ENCODE data around the gene SLC25A13. TPM values are rescaled to one million over a fixed set of nuclear protein-coding genes. Genes with fewer than 3 reads are reported as not detected.

Gene SLC25A13
- total and polyA plus RNA-seq, 9 of the 15 experiments (the other 6 are each of a cell fraction or from before 2014, with no cell fraction given), result 21.4 to 80.2 (median 58.7) TPM

- Histone ChIP-seq H3K27ac (ENCODE audit: extremely low read depth, low read depth, low read length) (peak overlapping the region; percentile 94), H3K27me3 (ENCODE audit: control insufficient read depth in 2 of 2, insufficient read depth in 2 of 2, low read length in 2 of 2) (no peaks in the 10 kb centered on the region), H3K4me2 (ENCODE audit: insufficient read depth, low read length) (peak overlapping the region; percentile 72), H3K9me1 (ENCODE audit: control insufficient read depth, insufficient read depth, low read length) (no peaks in the 10 kb centered on the region), H3K4me3 (peak overlapping the region; percentile 10; the same call in 1 of the 2 replicates), H2AFZ (ENCODE audit: low read depth, low read length) (peak overlapping the region; percentile 83; the same call in 1 of the 2 replicates), H3K4me1 (replicated peaks in 1 of 2; ENCODE audit: control insufficient read depth in 2 of 2, insufficient read depth in 2 of 2, low read length in 2 of 2) (peaks cover 11 to 72% of the 10 kb centered on the region in 2 experiments), H3K9me3 (replicated peaks; ENCODE audit: control insufficient read depth, insufficient read depth, low read depth, low read length) (no peaks in the 10 kb centered on the region), H3K9ac (ENCODE audit: insufficient read depth in 1 of 2, low read depth in 2 of 2, low read length in 2 of 2) (peak overlapping the region; percentile 13 to 72; a peak in 3 of 4 replicates), H3K36me3 (ENCODE audit: control insufficient read depth, insufficient read depth, low read length) (peaks cover 22% of the 10 kb centered on the region), H3K79me2 (ENCODE audit: control insufficient read depth, insufficient read depth, low read length) (peaks cover 82% of the 10 kb centered on the region), H4K20me1 (replicated peaks; ENCODE audit: control insufficient read depth, insufficient read depth, low read length) (no peaks in the 10 kb centered on the region)
- ChIA-PET POLR2A (no interaction called here), CTCF (ENCODE audit: low intra/inter-chr PET ratio) (no interaction called here)
- 57% methylated on average over 1 of the region's 1 CpG for WGBS (ENCODE audit: insufficient coverage, low coverage, missing lambda C conversion rate)
- ATAC-seq, result no peak
- intact Hi-C loops (cut with micrococcal nuclease) (no loop called here), in situ Hi-C loops (cut with MboI) (no loop called here)
- BruUV-seq (replicated peaks), result no TSS peak
- DNase-seq (ENCODE audit: extremely low read depth in 1 of 4, low spot score in 3 of 4), result no peak
- no peak for FAIRE-seq
- no peak for TF ChIP-seq NFIC (IDR thresholded peaks at IDR 0.05)
- no peak for TF ChIP-seq HSF4 (CRISPR knock-in tag; IDR thresholded peaks at IDR 0.05; ENCODE audit: borderline replicate concordance)
- TF ChIP-seq FOXK1 (CRISPR knock-in tag; IDR thresholded peaks at IDR 0.05; ENCODE audit: borderline replicate concordance), result no peak
- TF ChIP-seq LEF1 (IDR thresholded peaks at IDR 0.05), result no peak
- TF ChIP-seq TBP (optimal IDR thresholded peaks at IDR 0.05; ENCODE audit: low read depth, low read length), result no peak
- 0 out of 2 replicates have a peak, but pooled peaks have one; percentile 31 for TF ChIP-seq GTF2A2 (tag; IDR thresholded peaks at IDR 0.05)
- peak; percentile 63; the same call in 1 of the 2 replicates for TF ChIP-seq ZNF395 (CRISPR knock-in tag; IDR thresholded peaks at IDR 0.05)
- TF ChIP-seq ZBTB17 (CRISPR knock-in tag; IDR thresholded peaks at IDR 0.05), result 0 out of 2 replicates have a peak, but pooled peaks have one; percentile 13
- no peak for TF ChIP-seq NR4A1 (CRISPR knock-in tag; IDR thresholded peaks at IDR 0.05)
- TF ChIP-seq NR4A1 (tag; IDR thresholded peaks at IDR 0.05), result peak; percentile 60; the same call in 1 of the 2 replicates
- no peak for TF ChIP-seq HDAC8 (tag; IDR thresholded peaks at IDR 0.05)
- no peak for TF ChIP-seq ZNF212 (CRISPR knock-in tag; IDR thresholded peaks at IDR 0.05)
- no peak for TF ChIP-seq ZSCAN32 (CRISPR knock-in tag; IDR thresholded peaks at IDR 0.05)
- no peak for TF ChIP-seq RFX5 (IDR thresholded peaks at IDR 0.05; ENCODE audit: low read depth, low read length)
- peak; percentile 29; the same call in 1 of the 2 replicates for TF ChIP-seq DMBX1 (CRISPR knock-in tag; IDR thresholded peaks at IDR 0.05; ENCODE audit: borderline replicate concordance)
- TF ChIP-seq ZNF124 (CRISPR knock-in tag; IDR thresholded peaks at IDR 0.05), result no peak
- no peak for TF ChIP-seq ZFP91 (CRISPR knock-in tag; IDR thresholded peaks at IDR 0.05)
- no peak for TF ChIP-seq ZNF24 (IDR thresholded peaks at IDR 0.05)
- TF ChIP-seq NKRF (IDR thresholded peaks at IDR 0.05; ENCODE audit: borderline replicate concordance), result no peak
These were observed 84.9 kb downstream of the SLC25A13 start for GRCh38 chr7:96237040-96237439.

Measured in K562 (cell line).